ENCODE measurements around the gene CACFD1. TPM values are rescaled to one million over a fixed set of nuclear protein-coding genes. Genes with fewer than 3 reads are reported as not detected.
A peak's percentile ranks its signal among the peaks of the same experiment; 100 is the strongest.

CACFD1 gene
- total and polyA plus RNA-seq, 2 donors (not counting 3 experiments of a cell fraction or from before 2014, with no cell fraction given) = 9.7 to 11.5 TPM

DNA sequence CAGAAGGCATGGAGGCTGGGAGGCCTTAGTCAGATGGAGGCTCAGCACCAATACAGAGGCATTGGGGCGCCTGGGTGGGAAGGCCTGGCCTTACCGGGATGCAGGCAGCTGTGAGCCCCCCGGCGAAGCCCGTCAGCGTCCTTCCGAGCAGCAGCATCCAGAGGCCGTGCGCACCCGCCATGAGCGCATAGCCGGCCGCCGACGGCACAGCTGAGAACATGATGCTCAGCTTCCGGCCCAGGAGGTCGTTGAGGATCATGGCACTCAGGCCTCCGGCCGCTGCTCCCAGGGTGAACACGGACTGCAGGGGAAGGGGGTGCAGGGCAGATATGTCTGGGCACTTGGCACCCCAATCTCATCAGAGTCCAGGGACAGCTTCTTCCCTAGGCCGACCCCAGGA is 17.2 kb downstream of the CACFD1 start:
- dilution Hi-C loops (cut with MboI; ENCODE audit: extremely low pct_ligation_motif_present, low sequenced_read_pairs) = no loop called here
- no peak for TF ChIP-seq POLR2A (IDR thresholded peaks at IDR 0.05; ENCODE audit: low read depth, low read length)
- no peak for TF ChIP-seq GATA2 (IDR thresholded peaks at IDR 0.05; ENCODE audit: insufficient read depth, insufficient read length, low read depth, low read length)
- TF ChIP-seq, protein P1, sequence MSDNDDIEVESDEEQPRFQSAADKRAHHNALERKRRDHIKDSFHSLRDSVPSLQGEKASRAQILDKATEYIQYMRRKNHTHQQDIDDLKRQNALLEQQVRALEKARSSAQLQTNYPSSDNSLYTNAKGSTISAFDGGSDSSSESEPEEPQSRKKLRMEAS (IDR thresholded peaks at IDR 0.05; ENCODE audit: insufficient read depth, insufficient read length) = no peak
- TF ChIP-seq EZH2 (IDR thresholded peaks at IDR 0.05; ENCODE audit: borderline replicate concordance, low read depth, low read length, severe bottlenecking) = no peak
- no peak for TF ChIP-seq FOS (IDR thresholded peaks at IDR 0.05; ENCODE audit: borderline replicate concordance, insufficient read depth, low read length)
- TF ChIP-seq JUN (IDR thresholded peaks at IDR 0.05; ENCODE audit: borderline replicate concordance, insufficient read depth, insufficient read length, low read depth) = no peak
- POLR2A ChIA-PET = interaction anchor here (2.7 kb wide), 1 partner anchor 17 kb away, joined by 8 read pairs; the partner anchor contains the start of gene CACFD1
- H3K4me2 ChIP-seq (ENCODE audit: insufficient read depth, low read length) = no peak overlapping the region
- no TSS peak for BruUV-seq (replicated peaks)
- H3K9me3 ChIP-seq (replicated peaks; ENCODE audit: control insufficient read depth, insufficient read depth, low read length) = no peaks in the 10 kb centered on the region
- no peak overlapping the region for H3K9ac ChIP-seq (replicated peaks; ENCODE audit: extremely low read depth, insufficient read depth, low read length)
- no peaks in the 10 kb centered on the region for H3K9me1 ChIP-seq (replicated peaks; ENCODE audit: control insufficient read depth, extremely low read depth, insufficient read depth, low read length)
- no peak overlapping the region for H3K27ac ChIP-seq (ENCODE audit: insufficient read depth, low read depth, low read length)
- no peaks in the 10 kb centered on the region for H4K20me1 ChIP-seq (replicated peaks; ENCODE audit: control insufficient read depth, extremely low read depth, insufficient read depth, low read length)
- H3K27me3 ChIP-seq (ENCODE audit: control insufficient read depth in 2 of 2, insufficient read depth in 2 of 2, low read length in 2 of 2) = no peaks in the 10 kb centered on the region
- DNase-seq (ENCODE audit: low read depth, low spot score) (no peak), FAIRE-seq (no peak)
- no peak overlapping the region for H2AFZ ChIP-seq (ENCODE audit: low read depth, low read length)
- no peak overlapping the region for H3K4me3 ChIP-seq (replicated peaks in 1 of 3; ENCODE audit: insufficient read depth in 1 of 3, low read depth in 1 of 3, low read length in 3 of 3)
- H3K4me1 ChIP-seq (ENCODE audit: control insufficient read depth, extremely low read depth, insufficient read depth, low read length) = peaks cover 6% of the 10 kb centered on the region
- peaks cover 8% of the 10 kb centered on the region for H3K79me2 ChIP-seq (ENCODE audit: control insufficient read depth, insufficient read depth, low read length)
- peaks cover 3 to 31% of the 10 kb centered on the region in 2 experiments for H3K36me3 ChIP-seq (ENCODE audit: control insufficient read depth in 2 of 2, extremely low read depth in 1 of 2, insufficient read depth in 2 of 2, low read length in 2 of 2)
- CTCF ChIA-PET = no interaction called here
- intact Hi-C loops (cut with micrococcal nuclease) = no loop called here

DNA sequence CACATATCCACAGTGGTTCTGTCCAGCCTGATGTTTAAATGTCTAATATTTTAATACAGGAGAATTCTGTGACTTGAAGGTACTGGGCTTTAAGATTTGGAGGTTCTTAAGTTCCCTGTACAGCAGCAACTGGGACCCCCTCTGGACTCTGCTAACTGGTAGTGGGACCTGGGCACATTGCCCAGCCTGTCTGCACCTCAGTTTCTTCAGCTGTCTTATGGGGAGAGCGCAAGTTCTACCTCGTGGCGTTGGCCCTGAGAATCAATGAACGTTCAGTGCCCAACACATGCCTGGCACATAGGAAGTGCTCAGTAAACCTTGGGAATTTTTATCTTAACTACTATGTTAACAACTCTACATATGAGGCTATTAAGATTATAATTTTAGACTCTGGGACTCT is 17.7 kb downstream of the CACFD1 start:
- Histone ChIP-seq H2AFZ (ENCODE audit: low read depth, low read length) (no peak overlapping the region), H3K4me2 (ENCODE audit: insufficient read depth, low read length) (peak overlapping the region; percentile 48), H3K4me3 (replicated peaks in 1 of 3; ENCODE audit: insufficient read depth in 1 of 3, low read depth in 1 of 3, low read length in 3 of 3) (no peak overlapping the region), H3K27me3 (ENCODE audit: control insufficient read depth in 2 of 2, insufficient read depth in 2 of 2, low read length in 2 of 2) (no peaks in the 10 kb centered on the region), H3K4me1 (ENCODE audit: control insufficient read depth, extremely low read depth, insufficient read depth, low read length) (peaks cover 6% of the 10 kb centered on the region), H3K9ac (replicated peaks; ENCODE audit: extremely low read depth, insufficient read depth, low read length) (peak overlapping the region; percentile 84), H3K27ac (ENCODE audit: insufficient read depth, low read depth, low read length) (no peak overlapping the region), H3K9me3 (replicated peaks; ENCODE audit: control insufficient read depth, insufficient read depth, low read length) (no peaks in the 10 kb centered on the region), H3K36me3 (ENCODE audit: control insufficient read depth in 2 of 2, extremely low read depth in 1 of 2, insufficient read depth in 2 of 2, low read length in 2 of 2) (peaks cover 3 to 31% of the 10 kb centered on the region in 2 experiments), H3K9me1 (replicated peaks; ENCODE audit: control insufficient read depth, extremely low read depth, insufficient read depth, low read length) (no peaks in the 10 kb centered on the region), H4K20me1 (replicated peaks; ENCODE audit: control insufficient read depth, extremely low read depth, insufficient read depth, low read length) (no peaks in the 10 kb centered on the region), H3K79me2 (ENCODE audit: control insufficient read depth, insufficient read depth, low read length) (peaks cover 8% of the 10 kb centered on the region)
- FAIRE-seq (no peak), DNase-seq (ENCODE audit: low read depth, low spot score) (no peak)
- intact Hi-C loops (cut with micrococcal nuclease) (no loop called here), dilution Hi-C loops (cut with MboI; ENCODE audit: extremely low pct_ligation_motif_present, low sequenced_read_pairs) (no loop called here)
- CTCF ChIA-PET = interaction anchor here (2.0 kb wide), 1 partner anchor 9 kb away, joined by 6 read pairs; no protein-coding TSS in a partner anchor
- POLR2A ChIA-PET = interaction anchor here (2.7 kb wide), 1 partner anchor 18 kb away, joined by 8 read pairs; the partner anchor contains the start of gene CACFD1
- no peak for TF ChIP-seq POLR2A (IDR thresholded peaks at IDR 0.05; ENCODE audit: low read depth, low read length)
- TF ChIP-seq POLR2AphosphoS5 (IDR thresholded peaks at IDR 0.05; ENCODE audit: insufficient read depth, low read depth, low read length) = no peak
- TF ChIP-seq JUN (IDR thresholded peaks at IDR 0.05; ENCODE audit: borderline replicate concordance, insufficient read depth, insufficient read length, low read depth) = no peak
- no peak for TF ChIP-seq GATA2 (IDR thresholded peaks at IDR 0.05; ENCODE audit: insufficient read depth, insufficient read length, low read depth, low read length)
- BruUV-seq (replicated peaks) = no TSS peak

All from endothelial cell of umbilical vein (primary cell).